Suprapubic skin (tissue), 4 donors: ENCODE results near the gene NUDT8. TPM values are rescaled to one million over a fixed set of nuclear protein-coding genes. Genes with fewer than 3 reads are reported as not detected.

ENCODE experiments used
- DNase-seq, 2 donors: peaks; one replicate each; pipeline ENCODE4 v3.0.0-alpha.2; 2019; ENCODE audit warnings: low spot score in 2 of 2
- H3K27ac ChIP-seq: fragments of 200-600 bp; sonication (generic); one replicate; pipeline ENCODE4 v1.5.1; 2019
- H3K27me3 ChIP-seq: fragments of 200-600 bp; sonication (generic); one replicate; pipeline ENCODE4 v1.5.1; 2019
- H3K36me3 ChIP-seq: fragments of 200-600 bp; sonication (generic); one replicate; pipeline ENCODE4 v1.5.1; 2019
- H3K4me1 ChIP-seq: fragments of 200-600 bp; sonication (generic); one replicate; pipeline ENCODE4 v1.5.1; 2019
- H3K4me3 ChIP-seq: fragments of 200-600 bp; sonication (generic); one replicate; pipeline ENCODE4 v1.5.1; 2019; ENCODE audit warnings: mild to moderate bottlenecking
- H3K9me3 ChIP-seq: fragments of 200-600 bp; sonication (generic); one replicate; pipeline ENCODE4 v1.5.1; 2019
- EP300 ChIP-seq: sonication (generic); formaldehyde crosslinking; IDR thresholded peaks from one replicate; pipeline ENCODE4 v1.6.1; 2017; ENCODE audit warnings: antibody characterized with exemption
- POLR2A ChIP-seq, 2 donors: fragments of 450-650 bp; IDR thresholded peaks; one replicate each; pipeline ENCODE4 v1.6.1; 2017; ENCODE audit warnings: antibody characterized with exemption in 2 of 2, mild to moderate bottlenecking in 2 of 2, moderate library complexity in 2 of 2
- POLR2AphosphoS5 ChIP-seq, 3 donors: sonication (generic); formaldehyde crosslinking; IDR thresholded peaks; one replicate each; pipeline ENCODE4 v1.6.1; 2017; ENCODE audit warnings: antibody characterized with exemption in 3 of 3
- WGBS: methylation state at CpG from one replicate; pipeline ENCODE4 v1.1.5; 2018; 5-methylcytosine and 5-hydroxymethylcytosine counted together
- total RNA-seq, 4 donors: library from RNA; depleted of rRNA; stranded (reverse); fragments of >200 nt; gene quantifications; one replicate each; pipeline ENCODE4 v1.1.0, GENCODE V29; 2016
- TF ChIP-seq, protein P1 (sequence below), 2 donors: fragments of 200-600 bp in 1 of 2; fragments of 450-650 bp in 1 of 2; sonication (generic) in 1 of 2; IDR thresholded peaks; one replicate each; pipeline ENCODE4 v1.5.1; 2016 to 2019; ENCODE audit warnings: antibody characterized with exemption in 2 of 2, mild to moderate bottlenecking in 1 of 2, moderate library complexity in 1 of 2

Gene NUDT8
- total RNA-seq, 4 donors from 2014 or later = 33.9 to 48.8 (median 46.3) TPM

DNA sequence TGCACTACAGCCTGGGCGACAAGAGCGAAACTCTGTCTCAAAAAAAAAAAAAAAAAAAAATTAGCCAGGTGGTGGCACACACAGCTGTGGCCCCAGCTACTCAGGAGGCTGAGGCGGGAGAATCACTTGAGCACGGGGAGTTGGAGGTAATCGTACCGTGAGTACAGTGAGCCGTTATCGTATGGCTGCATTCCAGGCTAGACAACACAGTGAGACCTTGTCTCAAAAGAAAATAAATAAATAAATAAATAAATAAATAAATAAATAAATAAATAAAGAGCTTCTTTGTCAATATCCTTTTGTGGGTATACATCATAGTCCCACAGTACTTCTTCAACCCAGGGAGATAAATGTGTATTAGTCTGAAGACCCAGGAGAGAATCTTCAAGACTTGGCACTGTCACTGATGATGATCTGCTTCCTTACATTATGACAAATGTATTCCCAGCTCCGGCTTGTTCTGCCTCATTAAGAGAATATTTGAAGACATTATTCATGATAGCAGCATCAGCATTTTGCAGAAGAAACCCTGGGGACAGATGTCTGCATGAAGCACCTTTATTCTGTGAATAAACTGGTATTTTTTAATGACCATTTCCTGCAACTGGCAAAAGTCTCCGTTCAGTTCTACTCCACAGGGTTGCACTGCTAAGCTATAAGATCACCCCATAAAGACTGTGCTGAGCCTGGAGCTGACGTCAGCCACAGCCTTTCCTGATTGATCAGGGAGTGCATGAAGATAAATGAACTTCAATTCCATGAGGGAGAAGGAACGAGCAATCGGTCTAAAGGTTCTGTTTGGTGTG lies 22.4 kb upstream of the NUDT8 start:
- Histone ChIP-seq H3K9me3 (no peaks in the 10 kb centered on the region), H3K27ac (no peak overlapping the region), H3K36me3 (no peaks in the 10 kb centered on the region), H3K4me3 (no peak overlapping the region), H3K27me3 (peaks cover 18% of the 10 kb centered on the region), H3K4me1 (peaks cover 8% of the 10 kb centered on the region)
- TF ChIP-seq, protein P1, sequence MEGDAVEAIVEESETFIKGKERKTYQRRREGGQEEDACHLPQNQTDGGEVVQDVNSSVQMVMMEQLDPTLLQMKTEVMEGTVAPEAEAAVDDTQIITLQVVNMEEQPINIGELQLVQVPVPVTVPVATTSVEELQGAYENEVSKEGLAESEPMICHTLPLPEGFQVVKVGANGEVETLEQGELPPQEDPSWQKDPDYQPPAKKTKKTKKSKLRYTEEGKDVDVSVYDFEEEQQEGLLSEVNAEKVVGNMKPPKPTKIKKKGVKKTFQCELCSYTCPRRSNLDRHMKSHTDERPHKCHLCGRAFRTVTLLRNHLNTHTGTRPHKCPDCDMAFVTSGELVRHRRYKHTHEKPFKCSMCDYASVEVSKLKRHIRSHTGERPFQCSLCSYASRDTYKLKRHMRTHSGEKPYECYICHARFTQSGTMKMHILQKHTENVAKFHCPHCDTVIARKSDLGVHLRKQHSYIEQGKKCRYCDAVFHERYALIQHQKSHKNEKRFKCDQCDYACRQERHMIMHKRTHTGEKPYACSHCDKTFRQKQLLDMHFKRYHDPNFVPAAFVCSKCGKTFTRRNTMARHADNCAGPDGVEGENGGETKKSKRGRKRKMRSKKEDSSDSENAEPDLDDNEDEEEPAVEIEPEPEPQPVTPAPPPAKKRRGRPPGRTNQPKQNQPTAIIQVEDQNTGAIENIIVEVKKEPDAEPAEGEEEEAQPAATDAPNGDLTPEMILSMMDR (IDR thresholded peaks at IDR 0.05) = no peak
- no peak for TF ChIP-seq EP300
- no peak for TF ChIP-seq POLR2A (IDR thresholded peaks at IDR 0.05)
- TF ChIP-seq POLR2AphosphoS5 (IDR thresholded peaks at IDR 0.05) = no peak
- 39% methylated on average over 13 of the region's 13 CpGs for WGBS
- no peak for DNase-seq

DNA sequence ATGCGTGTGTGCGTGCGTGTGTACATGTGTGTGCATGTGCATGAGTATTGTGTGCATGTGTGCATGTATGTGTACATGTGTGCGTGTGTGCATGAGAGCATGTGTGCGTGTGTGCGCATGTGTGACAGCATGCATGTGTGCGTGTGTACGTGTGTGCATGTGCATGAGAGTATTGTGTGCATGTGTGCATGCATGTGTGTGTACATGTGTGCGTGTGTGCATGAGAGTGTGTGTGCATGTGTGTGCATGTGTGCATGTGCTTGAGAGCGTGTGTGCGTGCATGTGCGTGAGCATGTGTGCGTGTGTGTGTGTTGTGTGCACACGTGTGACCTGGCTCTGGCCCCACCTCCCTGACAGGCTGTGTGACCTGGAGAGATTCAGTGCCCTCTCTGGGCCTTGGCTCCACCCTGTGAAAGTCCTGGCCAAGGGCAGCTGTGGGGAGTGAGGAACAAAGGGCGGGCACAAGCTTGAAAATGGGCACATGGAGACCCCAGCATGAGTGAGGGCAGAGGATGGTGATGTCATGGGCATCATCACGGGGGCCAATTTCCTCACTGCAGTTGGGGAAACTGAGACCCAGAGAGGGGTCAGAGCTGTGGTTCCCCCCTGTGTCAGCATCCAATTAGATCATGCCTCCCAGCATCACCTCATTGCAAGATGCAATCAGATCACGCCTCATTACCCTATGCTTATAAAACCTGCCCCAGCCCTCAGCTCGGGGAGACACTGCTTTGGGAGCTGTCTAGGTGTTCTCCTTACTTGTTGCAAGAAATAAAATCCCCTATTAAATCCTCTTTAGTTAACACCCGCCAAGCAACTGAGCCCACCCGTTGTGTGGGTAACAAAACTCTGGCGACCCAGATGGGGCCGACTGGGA lies 20.1 kb upstream of the NUDT8 start:
- Histone ChIP-seq H3K27me3 (peaks cover 20% of the 10 kb centered on the region), H3K9me3 (no peaks in the 10 kb centered on the region), H3K36me3 (no peaks in the 10 kb centered on the region), H3K4me3 (peak overlapping the region; percentile 31), H3K4me1 (no peaks in the 10 kb centered on the region), H3K27ac (no peak overlapping the region)
- WGBS = 79% methylated on average over 22 of the region's 22 CpGs
- DNase-seq = peak in 1 of 2 donors; percentile 32
- TF ChIP-seq EP300 (no peak), POLR2AphosphoS5 (IDR thresholded peaks at IDR 0.05) (no peak), POLR2A (IDR thresholded peaks at IDR 0.05) (no peak)
- TF ChIP-seq, protein P1 (IDR thresholded peaks at IDR 0.05) = no peak

- Histone ChIP-seq H3K27ac (no peak overlapping the region), H3K9me3 (no peaks in the 10 kb centered on the region), H3K4me3 (no peak overlapping the region), H3K27me3 (peaks cover 20% of the 10 kb centered on the region), H3K36me3 (no peaks in the 10 kb centered on the region), H3K4me1 (no peaks in the 10 kb centered on the region)
- peak in 1 of 2 donors; percentile 57 for DNase-seq
- WGBS = 70% methylated on average over 6 of the region's 12 CpGs
- TF ChIP-seq POLR2AphosphoS5 (IDR thresholded peaks at IDR 0.05) (no peak), POLR2A (IDR thresholded peaks at IDR 0.05) (no peak), EP300 (no peak)
- TF ChIP-seq, protein P1 (IDR thresholded peaks at IDR 0.05) = no peak
Measured at GRCh38 chr11:67648796-67649613, 19.3 kb upstream of the NUDT8 start.

- peaks cover 20% of the 10 kb centered on the region for H3K27me3 ChIP-seq
- H3K4me3 ChIP-seq = no peak overlapping the region
- H3K36me3 ChIP-seq = no peaks in the 10 kb centered on the region
- 62% methylated on average over 12 of the region's 12 CpGs for WGBS
- H3K4me1 ChIP-seq = no peaks in the 10 kb centered on the region
- H3K9me3 ChIP-seq = no peaks in the 10 kb centered on the region
- DNase-seq = no peak
- TF ChIP-seq, protein P1 (IDR thresholded peaks at IDR 0.05) = no peak
- no peak overlapping the region for H3K27ac ChIP-seq
Measured at GRCh38 chr11:67648140-67648795, 18.5 kb upstream of the NUDT8 start.
